ENCODE data around the gene NFKBIZ.

Gene NFKBIZ

GRCh38 chr3:101836652-101837598 is 12.4 kb upstream of the NFKBIZ start:
- H3K36me3 ChIP-seq (ENCODE audit: control insufficient read depth in 2 of 2, insufficient read depth in 2 of 2, low read length in 2 of 2): peaks cover 0 to 3% of the 10 kb centered on the region in 2 donors
- H3K9ac ChIP-seq (ENCODE audit: low read depth in 1 of 2, low read length in 2 of 2): peak overlapping the region in 1 of 2 donors; percentile 44
- H3K4me3 ChIP-seq (ENCODE audit: low read length in 2 of 2): no peak overlapping the region
- H3K27me3 ChIP-seq (ENCODE audit: control insufficient read depth in 2 of 2, insufficient read depth in 2 of 2, low read length in 2 of 2): no peaks in the 10 kb centered on the region
- H3K4me1 ChIP-seq (ENCODE audit: control insufficient read depth in 2 of 2, insufficient read depth in 2 of 2, low read length in 2 of 2): peaks cover 12 to 13% of the 10 kb centered on the region in 2 donors
- peak overlapping the region; percentile 27 to 58 for H3K27ac ChIP-seq (ENCODE audit: low read depth in 2 of 2, low read length in 2 of 2)
- no peaks in the 10 kb centered on the region for H3K9me3 ChIP-seq (ENCODE audit: control insufficient read depth in 2 of 2, low read length in 2 of 2)

DNA sequence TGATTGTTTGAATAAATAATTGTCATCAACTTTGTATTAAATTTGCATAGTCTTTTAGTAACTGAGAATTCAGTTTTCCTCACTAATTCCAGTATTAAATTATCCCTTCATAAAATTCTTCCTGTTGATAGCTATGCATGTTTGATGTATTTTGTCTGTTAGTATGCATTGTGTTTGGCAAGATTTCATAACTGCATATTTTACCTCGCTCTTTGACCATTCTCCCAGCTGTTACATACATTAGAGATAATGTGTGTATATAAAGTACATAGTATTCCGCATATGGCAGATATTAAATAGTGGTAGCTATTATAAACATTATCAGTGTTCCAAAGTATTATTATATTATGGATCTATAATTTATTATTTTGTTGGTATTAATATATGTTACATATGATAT is 10.6 kb upstream of the NFKBIZ start:
- Histone ChIP-seq H3K4me3 (ENCODE audit: low read length in 2 of 2) (no peak overlapping the region), H3K4me1 (ENCODE audit: control insufficient read depth in 2 of 2, insufficient read depth in 2 of 2, low read length in 2 of 2) (peaks cover 8 to 12% of the 10 kb centered on the region in 2 donors), H3K36me3 (ENCODE audit: control insufficient read depth in 2 of 2, insufficient read depth in 2 of 2, low read length in 2 of 2) (no peaks in the 10 kb centered on the region), H3K27me3 (ENCODE audit: control insufficient read depth in 2 of 2, insufficient read depth in 2 of 2, low read length in 2 of 2) (no peaks in the 10 kb centered on the region), H3K9ac (ENCODE audit: low read depth in 1 of 2, low read length in 2 of 2) (no peak overlapping the region), H3K27ac (ENCODE audit: low read depth in 2 of 2, low read length in 2 of 2) (no peak overlapping the region), H3K9me3 (ENCODE audit: control insufficient read depth in 2 of 2, low read length in 2 of 2) (no peaks in the 10 kb centered on the region)

DNA sequence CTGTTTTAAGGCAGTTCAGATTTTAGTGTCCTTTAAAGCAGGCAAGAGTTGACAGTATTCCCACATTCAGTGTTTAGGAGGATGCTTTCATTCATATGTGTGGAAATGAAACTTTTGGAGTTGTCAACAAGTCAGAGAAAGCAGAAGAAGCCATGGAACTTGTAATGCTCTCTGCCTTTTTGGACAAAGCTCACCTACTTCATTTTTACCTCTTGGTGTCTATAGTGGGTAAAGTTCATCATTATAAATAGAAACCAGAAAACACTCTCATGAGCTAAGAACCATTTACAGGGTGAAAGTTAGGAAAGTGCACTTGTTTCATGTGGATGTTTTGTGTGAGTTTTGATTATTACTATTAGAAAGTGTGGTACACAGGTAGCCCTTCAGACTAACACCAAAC is 9.2 kb upstream of the NFKBIZ start:
- Histone ChIP-seq H3K27me3 (ENCODE audit: control insufficient read depth in 2 of 2, insufficient read depth in 2 of 2, low read length in 2 of 2) (no peaks in the 10 kb centered on the region), H3K4me1 (ENCODE audit: control insufficient read depth in 2 of 2, insufficient read depth in 2 of 2, low read length in 2 of 2) (peaks cover 5 to 12% of the 10 kb centered on the region in 2 donors), H3K9ac (ENCODE audit: low read depth in 1 of 2, low read length in 2 of 2) (no peak overlapping the region), H3K9me3 (ENCODE audit: control insufficient read depth in 2 of 2, low read length in 2 of 2) (no peaks in the 10 kb centered on the region), H3K27ac (ENCODE audit: low read depth in 2 of 2, low read length in 2 of 2) (no peak overlapping the region), H3K4me3 (ENCODE audit: low read length in 2 of 2) (no peak overlapping the region), H3K36me3 (ENCODE audit: control insufficient read depth in 2 of 2, insufficient read depth in 2 of 2, low read length in 2 of 2) (no peaks in the 10 kb centered on the region)

DNA sequence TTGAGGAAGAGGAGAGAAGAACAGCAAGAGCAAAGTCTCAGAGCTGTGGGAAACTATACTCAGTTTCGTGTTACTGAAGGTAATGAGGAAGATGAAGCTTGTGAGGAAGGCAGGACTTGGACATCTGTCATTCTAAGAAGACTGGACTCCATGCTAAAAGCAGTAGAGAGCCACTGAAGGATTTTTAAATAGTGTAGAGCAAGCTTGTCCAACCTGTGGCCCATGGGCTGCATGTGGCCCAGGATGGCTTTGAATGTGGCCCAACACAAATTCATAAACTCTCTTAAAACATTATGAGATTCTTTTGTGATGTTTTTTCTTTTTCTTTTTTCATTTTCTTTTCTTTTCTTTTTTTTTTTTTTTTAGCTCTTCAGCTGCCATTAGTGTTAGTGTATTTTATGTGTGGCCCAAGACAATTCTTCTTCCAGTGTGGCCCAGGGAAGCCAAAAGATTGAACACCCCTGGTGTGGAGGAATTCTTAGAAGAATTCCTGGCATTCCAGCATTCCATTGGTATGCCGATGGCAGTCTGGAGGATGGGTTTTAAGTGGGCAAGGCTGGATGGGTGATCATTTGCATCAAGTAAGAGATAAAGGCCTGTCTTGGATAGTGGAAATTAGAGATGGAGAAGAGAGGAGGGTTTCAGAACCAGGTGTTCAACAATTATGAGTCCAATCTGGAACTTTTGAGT is 6.9 kb upstream of the NFKBIZ start:
- no peak overlapping the region for H3K27ac ChIP-seq (ENCODE audit: low read depth in 2 of 2, low read length in 2 of 2)
- no peaks in the 10 kb centered on the region for H3K27me3 ChIP-seq (ENCODE audit: control insufficient read depth in 2 of 2, insufficient read depth in 2 of 2, low read length in 2 of 2)
- no peaks in the 10 kb centered on the region for H3K9me3 ChIP-seq (ENCODE audit: control insufficient read depth in 2 of 2, low read length in 2 of 2)
- H3K36me3 ChIP-seq (ENCODE audit: control insufficient read depth in 2 of 2, insufficient read depth in 2 of 2, low read length in 2 of 2): no peaks in the 10 kb centered on the region
- peaks cover 9 to 23% of the 10 kb centered on the region in 2 donors for H3K4me1 ChIP-seq (ENCODE audit: control insufficient read depth in 2 of 2, insufficient read depth in 2 of 2, low read length in 2 of 2)
- H3K9ac ChIP-seq (ENCODE audit: low read depth in 1 of 2, low read length in 2 of 2): no peak overlapping the region
- no peak overlapping the region for H3K4me3 ChIP-seq (ENCODE audit: low read length in 2 of 2)

DNA sequence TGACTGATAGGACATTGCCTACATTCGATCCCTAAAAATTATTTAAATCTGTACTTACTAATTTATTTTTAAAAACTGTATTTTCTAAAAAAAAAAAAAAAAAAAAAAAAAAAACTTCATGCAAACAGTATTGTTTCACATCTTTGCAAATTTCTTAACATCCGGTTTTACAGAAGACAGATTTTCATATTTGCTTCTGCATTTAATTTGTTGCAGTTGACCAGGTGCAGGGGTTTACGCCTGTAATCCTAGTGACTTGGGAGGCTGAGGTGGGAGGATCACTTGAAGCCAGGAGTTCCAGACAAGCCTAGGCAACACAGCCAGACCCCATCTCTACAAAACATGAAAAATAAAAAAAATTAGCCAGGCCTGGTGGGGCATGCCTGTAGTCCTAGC is 6.4 kb upstream of the NFKBIZ start:
- no peaks in the 10 kb centered on the region for H3K9me3 ChIP-seq (ENCODE audit: control insufficient read depth in 2 of 2, low read length in 2 of 2)
- no peak overlapping the region for H3K9ac ChIP-seq (ENCODE audit: low read depth in 1 of 2, low read length in 2 of 2)
- no peaks in the 10 kb centered on the region for H3K36me3 ChIP-seq (ENCODE audit: control insufficient read depth in 2 of 2, insufficient read depth in 2 of 2, low read length in 2 of 2)
- H3K27me3 ChIP-seq (ENCODE audit: control insufficient read depth in 2 of 2, insufficient read depth in 2 of 2, low read length in 2 of 2): no peaks in the 10 kb centered on the region
- H3K27ac ChIP-seq (ENCODE audit: low read depth in 2 of 2, low read length in 2 of 2): no peak overlapping the region
- peaks cover 12 to 23% of the 10 kb centered on the region in 2 donors for H3K4me1 ChIP-seq (ENCODE audit: control insufficient read depth in 2 of 2, insufficient read depth in 2 of 2, low read length in 2 of 2)
- no peak overlapping the region for H3K4me3 ChIP-seq (ENCODE audit: low read length in 2 of 2)

DNA sequence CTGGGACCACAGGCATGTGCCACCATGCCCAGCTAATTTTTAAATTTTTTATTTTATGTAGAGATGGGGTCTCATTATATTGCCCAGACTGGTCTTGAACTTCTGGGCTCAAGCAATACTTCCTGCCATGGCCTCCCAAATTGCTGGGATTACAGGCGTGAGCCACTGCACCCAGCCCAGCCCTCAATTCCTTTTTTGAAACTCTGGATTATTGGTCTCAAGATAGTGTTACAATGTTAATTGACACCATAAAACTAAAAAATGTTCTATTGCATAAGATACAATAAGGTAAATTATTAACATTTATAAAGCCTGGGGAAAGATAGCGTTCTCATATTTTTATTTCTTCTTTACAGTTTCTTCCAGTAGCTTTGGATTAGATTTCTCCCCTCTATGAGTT is 3.9 kb upstream of the NFKBIZ start:
- Histone ChIP-seq H3K27ac (ENCODE audit: low read depth in 2 of 2, low read length in 2 of 2) (no peak overlapping the region), H3K27me3 (ENCODE audit: control insufficient read depth in 2 of 2, insufficient read depth in 2 of 2, low read length in 2 of 2) (no peaks in the 10 kb centered on the region), H3K4me3 (ENCODE audit: low read length in 2 of 2) (no peak overlapping the region), H3K4me1 (ENCODE audit: control insufficient read depth in 2 of 2, insufficient read depth in 2 of 2, low read length in 2 of 2) (peaks cover 17 to 24% of the 10 kb centered on the region in 2 donors), H3K36me3 (ENCODE audit: control insufficient read depth in 2 of 2, insufficient read depth in 2 of 2, low read length in 2 of 2) (no peaks in the 10 kb centered on the region), H3K9ac (ENCODE audit: low read depth in 1 of 2, low read length in 2 of 2) (no peak overlapping the region), H3K9me3 (ENCODE audit: control insufficient read depth in 2 of 2, low read length in 2 of 2) (no peaks in the 10 kb centered on the region)

DNA sequence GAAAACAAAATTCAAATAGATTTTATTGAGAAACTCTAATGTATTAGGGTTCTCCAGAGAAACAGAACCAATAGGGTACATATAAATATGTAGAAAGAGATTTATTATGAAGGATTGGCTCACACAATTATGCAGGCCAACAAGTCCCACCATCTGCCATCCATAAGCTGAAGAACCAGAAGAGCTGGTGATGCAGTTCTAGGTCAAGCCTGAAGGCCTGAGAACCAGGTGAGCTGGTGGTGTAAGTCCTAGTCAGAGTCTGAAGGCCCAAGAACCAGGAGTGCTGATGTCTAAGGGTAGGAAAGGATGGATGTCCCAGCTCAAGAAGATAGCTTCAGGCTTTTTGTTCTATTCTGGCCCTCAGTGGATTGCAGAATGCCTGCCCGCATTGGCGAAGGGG is 2.6 kb upstream of the NFKBIZ start:
- Histone ChIP-seq H3K9me3 (ENCODE audit: control insufficient read depth in 2 of 2, low read length in 2 of 2) (no peaks in the 10 kb centered on the region), H3K27me3 (ENCODE audit: control insufficient read depth in 2 of 2, insufficient read depth in 2 of 2, low read length in 2 of 2) (no peaks in the 10 kb centered on the region), H3K9ac (ENCODE audit: low read depth in 1 of 2, low read length in 2 of 2) (no peak overlapping the region), H3K4me3 (ENCODE audit: low read length in 2 of 2) (no peak overlapping the region), H3K4me1 (ENCODE audit: control insufficient read depth in 2 of 2, insufficient read depth in 2 of 2, low read length in 2 of 2) (peaks cover 20 to 24% of the 10 kb centered on the region in 2 donors), H3K36me3 (ENCODE audit: control insufficient read depth in 2 of 2, insufficient read depth in 2 of 2, low read length in 2 of 2) (peaks cover 0 to 2% of the 10 kb centered on the region in 2 donors), H3K27ac (ENCODE audit: low read depth in 2 of 2, low read length in 2 of 2) (no peak overlapping the region)

GRCh38 chr3:101847328-101847727 is 2.0 kb upstream of the NFKBIZ start:
- Histone ChIP-seq H3K4me1 (ENCODE audit: control insufficient read depth in 2 of 2, insufficient read depth in 2 of 2, low read length in 2 of 2) (peaks cover 20 to 24% of the 10 kb centered on the region in 2 donors), H3K27ac (ENCODE audit: low read depth in 2 of 2, low read length in 2 of 2) (peak overlapping the region; percentile 96 to 97), H3K9ac (ENCODE audit: low read depth in 1 of 2, low read length in 2 of 2) (peak overlapping the region in 1 of 2 donors; percentile 21), H3K9me3 (ENCODE audit: control insufficient read depth in 2 of 2, low read length in 2 of 2) (no peaks in the 10 kb centered on the region), H3K27me3 (ENCODE audit: control insufficient read depth in 2 of 2, insufficient read depth in 2 of 2, low read length in 2 of 2) (no peaks in the 10 kb centered on the region), H3K4me3 (ENCODE audit: low read length in 2 of 2) (no peak overlapping the region), H3K36me3 (ENCODE audit: control insufficient read depth in 2 of 2, insufficient read depth in 2 of 2, low read length in 2 of 2) (peaks cover 4 to 7% of the 10 kb centered on the region in 2 donors)

GRCh38 chr3:101848326-101848725 is 988 bp upstream of the NFKBIZ start:
- Histone ChIP-seq H3K27ac (ENCODE audit: low read depth in 2 of 2, low read length in 2 of 2) (peak overlapping the region; percentile 96 to 97), H3K9ac (ENCODE audit: low read depth in 1 of 2, low read length in 2 of 2) (peak overlapping the region; percentile 83 to 91), H3K36me3 (ENCODE audit: control insufficient read depth in 2 of 2, insufficient read depth in 2 of 2, low read length in 2 of 2) (peaks cover 11 to 17% of the 10 kb centered on the region in 2 donors), H3K4me1 (ENCODE audit: control insufficient read depth in 2 of 2, insufficient read depth in 2 of 2, low read length in 2 of 2) (peaks cover 25 to 33% of the 10 kb centered on the region in 2 donors), H3K9me3 (ENCODE audit: control insufficient read depth in 2 of 2, low read length in 2 of 2) (no peaks in the 10 kb centered on the region), H3K27me3 (ENCODE audit: control insufficient read depth in 2 of 2, insufficient read depth in 2 of 2, low read length in 2 of 2) (no peaks in the 10 kb centered on the region), H3K4me3 (ENCODE audit: low read length in 2 of 2) (peak overlapping the region; percentile 77 to 94)

GRCh38 chr3:101849714-101850245 is 466 bp downstream of the NFKBIZ start:
- peak overlapping the region; percentile 74 to 98 for H3K9ac ChIP-seq (ENCODE audit: low read depth in 1 of 2, low read length in 2 of 2)
- H3K27me3 ChIP-seq (ENCODE audit: control insufficient read depth in 2 of 2, insufficient read depth in 2 of 2, low read length in 2 of 2): no peaks in the 10 kb centered on the region
- H3K36me3 ChIP-seq (ENCODE audit: control insufficient read depth in 2 of 2, insufficient read depth in 2 of 2, low read length in 2 of 2): peaks cover 23 to 26% of the 10 kb centered on the region in 2 donors
- H3K4me3 ChIP-seq (ENCODE audit: low read length in 2 of 2): peak overlapping the region; percentile 94
- no peaks in the 10 kb centered on the region for H3K9me3 ChIP-seq (ENCODE audit: control insufficient read depth in 2 of 2, low read length in 2 of 2)
- H3K27ac ChIP-seq (ENCODE audit: low read depth in 2 of 2, low read length in 2 of 2): peak overlapping the region; percentile 96 to 97
- H3K4me1 ChIP-seq (ENCODE audit: control insufficient read depth in 2 of 2, insufficient read depth in 2 of 2, low read length in 2 of 2): peaks cover 29 to 40% of the 10 kb centered on the region in 2 donors

Measured in mucosa of rectum (tissue), 2 donors.